ENCODE data around the gene DYNC1H1.
"Not testable (repeated sequence)": the region's sequence is repeated elsewhere in the genome, so short reads cannot be mapped to it uniquely, and the experiment has no call there.

GRCh38 chr14:101971458-101971857, 7.1 kb downstream of the DYNC1H1 start:
- TF ChIP-seq CTCF, POLR2A (IDR thresholded peaks at IDR 0.05): not testable (repeated sequence)
